Endothelial cell of umbilical vein (primary cell): ENCODE results near the gene EPYC. TPM values are rescaled to one million over a fixed set of nuclear protein-coding genes. Genes with fewer than 3 reads are reported as not detected.

ENCODE experiments used
- BruUV-seq: library from RNA; stranded (reverse); fragments of 400-500 nt; replicated peaks from 2 replicates; lab custom pipeline; 2021; lab: Mats Ljungman, UMichigan
- CTCF ChIA-PET: fragments of 300-600, 350-600 bp; sonication (Branson Sonifier 250); formaldehyde crosslinking; loops from one replicate; lab custom pipeline; 2021; ENCODE audit warnings: antibody characterized with exemption, inconsistent platforms; lab: Charles Lee
- POLR2A ChIA-PET: fragments of 300-600, 350-600 bp; sonication (Branson Sonifier 250); formaldehyde crosslinking; loops from one replicate; lab custom pipeline; 2021; ENCODE audit warnings: antibody characterized with exemption, inconsistent platforms; lab: Charles Lee
- DNase-seq: peaks from one replicate; pipeline ENCODE4 v3.0.0-alpha.2; 2011; ENCODE audit warnings: low read depth, low spot score
- FAIRE-seq: peaks from 2 replicates; lab custom pipeline; 2011; peaks lifted over from hg19 to GRCh38; lab: Jason Lieb, UNC
- H2AFZ ChIP-seq: 2 replicates; pipeline ENCODE4 v1.6.0; 2012; ENCODE audit warnings: low read depth, low read length, control low read depth, inconsistent platforms
- H3K27ac ChIP-seq: 2 replicates; pipeline ENCODE4 v1.5.1; 2011; ENCODE audit warnings: low read depth, mild to moderate bottlenecking, control low read depth, low read length, moderate library complexity; ENCODE audit not compliant: insufficient read depth
- H3K27me3 ChIP-seq, 2 experiments: 2 replicates each; pipeline versions ENCODE4 v1.6.0 to v1.6.1; 2011; ENCODE audit warnings: low read length in 2 of 2, mixed read lengths in 1 of 2; ENCODE audit not compliant: control insufficient read depth in 2 of 2, insufficient read depth in 2 of 2
- H3K36me3 ChIP-seq, 2 experiments: 2 replicates in 1 of 2; 3 replicates in 1 of 2; pipeline ENCODE4 v1.5.1; 2011; ENCODE audit warnings: low read length in 2 of 2, mild to moderate bottlenecking in 1 of 2, moderate library complexity in 1 of 2; ENCODE audit not compliant: control insufficient read depth in 2 of 2, insufficient read depth in 2 of 2; ENCODE audit errors: extremely low read depth in 1 of 2
- H3K4me1 ChIP-seq: 3 replicates; pipeline ENCODE4 v1.5.1; 2011; ENCODE audit warnings: mild to moderate bottlenecking, low read length; ENCODE audit not compliant: control insufficient read depth, insufficient read depth; ENCODE audit errors: extremely low read depth
- H3K4me2 ChIP-seq: 2 replicates; pipeline ENCODE4 v1.6.1; 2011; ENCODE audit warnings: low read length, control low read depth, mixed read lengths; ENCODE audit not compliant: insufficient read depth
- H3K4me3 ChIP-seq, 3 experiments: fragments of 200-600 bp in 1 of 3; sonication (generic), shearing (Covaris generic) in 1 of 3; replicated peaks in 1 of 3; 2 replicates each; pipeline ENCODE4 v1.5.1; 2011 to 2016; ENCODE audit warnings: control low read depth in 3 of 3, low read length in 3 of 3, mild to moderate bottlenecking in 2 of 3, inconsistent platforms in 1 of 3, low read depth in 1 of 3, moderate library complexity in 1 of 3; ENCODE audit not compliant: insufficient read depth in 1 of 3
- H3K79me2 ChIP-seq: 2 replicates; pipeline ENCODE4 v1.6.0; 2012; ENCODE audit warnings: low read length, inconsistent platforms; ENCODE audit not compliant: control insufficient read depth, insufficient read depth
- H3K9ac ChIP-seq: replicated peaks from 2 replicates; pipeline ENCODE3; 2011; ENCODE audit warnings: low read length, control low read depth; ENCODE audit not compliant: insufficient read depth; ENCODE audit errors: extremely low read depth
- H3K9me1 ChIP-seq: replicated peaks from 3 replicates; pipeline ENCODE4 v1.6.0; 2011; ENCODE audit warnings: mild to moderate bottlenecking, low read length; ENCODE audit not compliant: control insufficient read depth, insufficient read depth; ENCODE audit errors: extremely low read depth
- H3K9me3 ChIP-seq: replicated peaks from 2 replicates; pipeline ENCODE4 v1.5.1; 2012; ENCODE audit warnings: low read length, inconsistent platforms; ENCODE audit not compliant: control insufficient read depth, insufficient read depth
- H4K20me1 ChIP-seq: replicated peaks from 2 replicates; pipeline ENCODE3; 2011; ENCODE audit warnings: mild to moderate bottlenecking, low read length; ENCODE audit not compliant: control insufficient read depth, insufficient read depth; ENCODE audit errors: extremely low read depth
- CTCF ChIP-seq, 2 donors: IDR thresholded peaks; 1 replicate in 1 of 2; 2 replicates in 1 of 2; pipeline ENCODE4 v1.5.1; 2011; ENCODE audit warnings: low read length in 2 of 2, mild to moderate bottlenecking in 2 of 2, moderate library complexity in 2 of 2, control low read depth in 1 of 2, inconsistent platforms in 1 of 2, low read depth in 1 of 2; ENCODE audit not compliant: insufficient read depth in 1 of 2; ENCODE audit errors: extremely low read depth in 1 of 2
- EZH2 ChIP-seq: IDR thresholded peaks from 2 replicates; pipeline ENCODE4 v1.6.1; 2012; ENCODE audit warnings: borderline replicate concordance, low read depth, mild to moderate bottlenecking, moderate library complexity, low read length, inconsistent platforms; ENCODE audit not compliant: severe bottlenecking
- FOS ChIP-seq: IDR thresholded peaks from 2 replicates; pipeline ENCODE4 v1.6.1; 2011; ENCODE audit warnings: mild to moderate bottlenecking, low read length, moderate library complexity, borderline replicate concordance; ENCODE audit not compliant: insufficient read depth
- GATA2 ChIP-seq: IDR thresholded peaks from 2 replicates; pipeline ENCODE4 v1.7.0; 2011; ENCODE audit warnings: low read depth, mild to moderate bottlenecking, moderate library complexity, mixed read lengths, low read length; ENCODE audit not compliant: insufficient read length, insufficient read depth
- JUN ChIP-seq: IDR thresholded peaks from 2 replicates; pipeline ENCODE4 v1.6.1; 2011; ENCODE audit warnings: borderline replicate concordance, low read depth; ENCODE audit not compliant: insufficient read length, insufficient read depth
- MYC ChIP-seq: IDR thresholded peaks from one replicate; pipeline ENCODE4 v1.6.1; 2011; ENCODE audit warnings: mild to moderate bottlenecking, low read depth, low read length
- POLR2A ChIP-seq: IDR thresholded peaks from 2 replicates; pipeline ENCODE4 v1.6.1; 2012; ENCODE audit warnings: low read depth, mild to moderate bottlenecking, control low read depth, low read length
- POLR2AphosphoS5 ChIP-seq: IDR thresholded peaks from 2 replicates; pipeline ENCODE4 v1.6.1; 2012; ENCODE audit warnings: low read depth, mild to moderate bottlenecking, control low read depth, low read length, moderate library complexity; ENCODE audit not compliant: insufficient read depth
- dilution Hi-C: fragments of 300-500 bp; cut with MboI; formaldehyde crosslinking; loops from one replicate; pipeline ENCODE4 v1.15.0; 2019; ENCODE audit warnings: low sequenced_read_pairs; ENCODE audit not compliant: extremely low pct_ligation_motif_present
- intact Hi-C: fragments of 100-400 bp; cut with micrococcal nuclease; formaldehyde crosslinking; loops from one replicate; pipeline ENCODE4 v1.10.0; 2022
- polyA plus RNA-seq, 4 experiments: library from polyadenylated mRNA; depleted of rRNA in 3 of 4; stranded (reverse) in 3 of 4; unstranded in 1 of 4; fragments of >200 nt; gene quantifications; 2 replicates each; pipeline versions ENCODE4 v1.2.1 to v1.2.3, GENCODE V29; 2011 to 2012; ENCODE audit warnings: missing spikeins in 1 of 4
- total RNA-seq: library from RNA; stranded (reverse); gene quantifications from 2 replicates; pipeline ENCODE4 v1.2.3, GENCODE V29; 2021
- TF ChIP-seq, protein P1 (sequence below): IDR thresholded peaks from 2 replicates; pipeline ENCODE4 v1.6.1; 2011; ENCODE audit not compliant: insufficient read depth, insufficient read length

EPYC gene
- total and polyA plus RNA-seq, 2 donors (not counting 3 experiments of a cell fraction or from before 2014, with no cell fraction given) = not detected

- intact Hi-C loops = loop anchor here (5.0 kb wide), 1 partner anchor 1486 kb away; no protein-coding TSS in a partner anchor
- TF ChIP-seq EZH2 (no peak), CTCF (IDR thresholded peaks at IDR 0.05; ENCODE audit: extremely low read depth in 1 of 2, insufficient read depth in 1 of 2, low read depth in 1 of 2, low read length in 2 of 2) (no peak)
- H3K9me3 ChIP-seq = no peaks in the 10 kb centered on the region
- no peaks in the 10 kb centered on the region for H3K9me1 ChIP-seq
- no peaks in the 10 kb centered on the region for H3K36me3 ChIP-seq
- H3K4me3 ChIP-seq = no peak overlapping the region
- H3K27me3 ChIP-seq = no peaks in the 10 kb centered on the region
- BruUV-seq = no TSS peak
- H3K9ac ChIP-seq = no peak overlapping the region
- dilution Hi-C loops = no loop called here
- H3K27ac ChIP-seq = no peak overlapping the region
- no peak overlapping the region for H3K4me2 ChIP-seq
- H3K4me1 ChIP-seq = no peaks in the 10 kb centered on the region
- H4K20me1 ChIP-seq = no peaks in the 10 kb centered on the region
- no peaks in the 10 kb centered on the region for H3K79me2 ChIP-seq
- no peak overlapping the region for H2AFZ ChIP-seq
- ChIA-PET CTCF (interaction anchor here (0.7 to 3.2 kb wide), 14 partner anchors 8 to 1490 kb away, joined by 3 to 96 read pairs (median 7); no protein-coding TSS in a partner anchor), POLR2A (no interaction called here)
- FAIRE-seq (no peak), DNase-seq (no peak)
These were observed 46.4 kb downstream of the EPYC start for GRCh38 chr12:90958347-90958746.

DNA sequence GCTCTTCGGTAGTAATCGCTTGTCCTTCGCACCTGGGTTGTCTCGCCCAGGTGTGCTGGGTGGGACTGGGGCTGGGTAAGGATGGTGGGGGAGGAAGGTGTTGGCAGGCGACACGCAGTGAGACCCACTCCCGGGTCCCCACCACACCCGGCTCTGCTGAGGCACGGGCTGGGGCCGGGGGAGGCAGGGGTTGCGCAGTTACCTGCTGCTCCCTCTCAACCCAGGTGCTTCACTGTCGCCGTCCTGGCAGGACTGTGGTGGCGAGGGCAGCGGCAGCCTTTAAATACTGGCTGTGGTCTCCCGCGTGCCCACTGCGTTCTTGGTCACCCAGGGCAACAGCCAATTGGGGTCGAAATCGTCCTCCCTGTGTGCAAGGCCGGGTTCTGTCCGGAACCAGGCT lies 49.9 kb downstream of the EPYC start, which contains the start of gene CCER1:
Gene CCER1 (minus strand): TSS at position 256 of the 400 bp plus-strand sequence. CDS start 434 bp downstream, outside the sequence.
- no peaks in the 10 kb centered on the region for H3K9me1 ChIP-seq
- CTCF ChIA-PET = no interaction called here
- intact Hi-C loops (loop anchor here (5.0 kb wide), 1 partner anchor 1483 kb away; no protein-coding TSS in a partner anchor), dilution Hi-C loops (no loop called here)
- H3K9me3 ChIP-seq = no peaks in the 10 kb centered on the region
- H3K9ac ChIP-seq = no peak within 1 kb of the TSS
- no peak within 1 kb of the TSS for H3K27ac ChIP-seq
- no peak for DNase-seq
- no peaks in the 10 kb centered on the region for H4K20me1 ChIP-seq
- TF ChIP-seq MYC = no peak
- TF ChIP-seq GATA2 = no peak
- TF ChIP-seq JUN = no peak
- no peak for TF ChIP-seq CTCF (IDR thresholded peaks at IDR 0.05; ENCODE audit: extremely low read depth in 1 of 2, insufficient read depth in 1 of 2, low read depth in 1 of 2, low read length in 2 of 2)
- no peak for TF ChIP-seq EZH2
- TF ChIP-seq POLR2AphosphoS5 = no peak
- TF ChIP-seq POLR2A = no peak
- TF ChIP-seq FOS = no peak
- TF ChIP-seq, protein P1, sequence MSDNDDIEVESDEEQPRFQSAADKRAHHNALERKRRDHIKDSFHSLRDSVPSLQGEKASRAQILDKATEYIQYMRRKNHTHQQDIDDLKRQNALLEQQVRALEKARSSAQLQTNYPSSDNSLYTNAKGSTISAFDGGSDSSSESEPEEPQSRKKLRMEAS = no peak
- H3K4me2 ChIP-seq = no peak within 1 kb of the TSS
- no peaks in the 10 kb centered on the region for H3K27me3 ChIP-seq
- no peak within 1 kb of the TSS for H3K4me3 ChIP-seq
- no TSS peak for BruUV-seq
- H3K79me2 ChIP-seq = no peaks in the 10 kb centered on the region
- no peaks in the 10 kb centered on the region for H3K36me3 ChIP-seq
- no peak for FAIRE-seq
- no peaks in the 10 kb centered on the region for H3K4me1 ChIP-seq
- POLR2A ChIA-PET = no interaction called here
- no peak within 1 kb of the TSS for H2AFZ ChIP-seq
